GM18526 (cell line): ENCODE data around the gene SLC25A10.
A peak's percentile ranks its signal among the peaks of the same experiment; 100 is the strongest.

Source experiments
- POLR2A ChIP-seq: IDR thresholded peaks from 3 replicates; pipeline ENCODE4 v1.6.1; 2011; ENCODE audit not compliant: insufficient read length; ENCODE audit errors: extremely low read depth

The SLC25A10 gene

GRCh38 chr17:81697261-81698044 is 14.6 kb upstream of the SLC25A10 start:
- TF ChIP-seq POLR2A = no peak

GRCh38 chr17:81700353-81701287 is 11.5 kb upstream of the SLC25A10 start:
- no peak for TF ChIP-seq POLR2A

GRCh38 chr17:81701288-81702071 is 10.6 kb upstream of the SLC25A10 start:
- no peak for TF ChIP-seq POLR2A

GRCh38 chr17:81702934-81703746 is 8.9 kb upstream of the SLC25A10 start, which contains the start of gene MRPL12:
TSS of gene MRPL12 (plus strand) at chr17:81703367. CDS start at chr17:81703502, 135 bp downstream.
- TF ChIP-seq POLR2A = peak; percentile 96

- no peak for TF ChIP-seq POLR2A
Observed at GRCh38 chr17:81703747-81704654, 8.1 kb upstream of the SLC25A10 start.

- no peak for TF ChIP-seq POLR2A
Observed at GRCh38 chr17:81705518-81706231, 6.4 kb upstream of the SLC25A10 start.

GRCh38 chr17:81706232-81706611 is 5.9 kb upstream of the SLC25A10 start:
- no peak for TF ChIP-seq POLR2A

GRCh38 chr17:81706757-81707624 is 5.1 kb upstream of the SLC25A10 start:
- TF ChIP-seq POLR2A = peak; percentile 4

GRCh38 chr17:81707725-81708646 is 4.1 kb upstream of the SLC25A10 start:
- TF ChIP-seq POLR2A = no peak

- no peak for TF ChIP-seq POLR2A
Observed at GRCh38 chr17:81708739-81709185, 3.3 kb upstream of the SLC25A10 start.

GRCh38 chr17:81710514-81711308 is 1.4 kb upstream of the SLC25A10 start:
- no peak for TF ChIP-seq POLR2A
